Common myeloid progenitor, CD34-positive (primary cell): ENCODE measurements around the gene ZDHHC1.

Source experiments
- CTCF ChIA-PET: fragments of 350-600 bp; sonication (Branson Sonifier 250); formaldehyde crosslinking; loops from one replicate; lab custom pipeline; 2021; ENCODE audit warnings: antibody characterized with exemption; lab: Charles Lee
- POLR2A ChIA-PET: fragments of 350-600 bp; sonication (Branson Sonifier 250); formaldehyde crosslinking; loops from one replicate; lab custom pipeline; 2021; ENCODE audit warnings: antibody characterized with exemption; lab: Charles Lee
- DNase-seq, 3 donors: peaks; one replicate each; pipeline versions ENCODE4 v3.0.0 to v3.0.0-alpha.2; 2013
- H3K27ac ChIP-seq, 2 experiments: 1 replicate in 1 of 2; 2 replicates in 1 of 2; pipeline ENCODE4 v1.7.0; 2013; ENCODE audit warnings: inconsistent platforms in 2 of 2, low read length in 2 of 2, mild to moderate bottlenecking in 2 of 2, low read depth in 1 of 2, moderate library complexity in 1 of 2; ENCODE audit not compliant: severe bottlenecking in 2 of 2, insufficient read depth in 1 of 2, poor library complexity in 1 of 2
- H3K27me3 ChIP-seq, 5 experiments: replicated peaks in 2 of 5; 1 replicate in 3 of 5; 2 replicates in 2 of 5; pipeline versions ENCODE4 v1.6.1 to v1.7.0; 2013; ENCODE audit warnings: low read length in 4 of 5, mild to moderate bottlenecking in 2 of 5, moderate library complexity in 2 of 5, inconsistent platforms in 1 of 5; ENCODE audit not compliant: insufficient read depth in 5 of 5, control insufficient read depth in 4 of 5
- H3K36me3 ChIP-seq, 4 experiments: 1 replicate in 2 of 4; 2 replicates in 2 of 4; pipeline versions ENCODE4 v1.6.1 to v1.7.0; 2013; ENCODE audit warnings: low read length in 3 of 4, control low read depth in 1 of 4, mild to moderate bottlenecking in 1 of 4; ENCODE audit not compliant: control insufficient read depth in 4 of 4, insufficient read depth in 4 of 4
- H3K4me1 ChIP-seq, 4 experiments: 1 replicate in 3 of 4; 2 replicates in 1 of 4; pipeline versions ENCODE4 v1.6.1 to v1.7.1; 2013; ENCODE audit warnings: low read length in 3 of 4, mild to moderate bottlenecking in 3 of 4, control low read depth in 1 of 4, inconsistent platforms in 1 of 4, moderate library complexity in 1 of 4; ENCODE audit not compliant: control insufficient read depth in 4 of 4, insufficient read depth in 4 of 4; ENCODE audit errors: control extremely low read depth in 1 of 4
- H3K4me3 ChIP-seq, 7 experiments: 1 replicate in 4 of 7; 2 replicates in 3 of 7; pipeline versions ENCODE4 v1.5.1 to v1.7.0; 2013; ENCODE audit warnings: mild to moderate bottlenecking in 7 of 7, low read length in 6 of 7, moderate library complexity in 6 of 7, inconsistent platforms in 2 of 7, low read depth in 2 of 7, control low read depth in 1 of 7; ENCODE audit not compliant: insufficient read depth in 4 of 7, control insufficient read depth in 1 of 7; ENCODE audit errors: extremely low read depth in 1 of 7
- H3K9me3 ChIP-seq, 5 experiments: 1 replicate in 4 of 5; 2 replicates in 1 of 5; pipeline versions ENCODE4 v1.6.1 to v1.7.1; 2013; ENCODE audit warnings: low read length in 4 of 5, mild to moderate bottlenecking in 2 of 5, inconsistent platforms in 1 of 5, low read depth in 1 of 5, moderate library complexity in 1 of 5; ENCODE audit not compliant: control insufficient read depth in 4 of 5, insufficient read depth in 2 of 5; ENCODE audit errors: control extremely low read depth in 1 of 5
- WGBS: methylation state at CpG from one replicate; pipeline ENCODE4 v1.1.5; 2013; ENCODE audit not compliant: insufficient coverage; 5-methylcytosine and 5-hydroxymethylcytosine counted together

The ZDHHC1 gene

DNA sequence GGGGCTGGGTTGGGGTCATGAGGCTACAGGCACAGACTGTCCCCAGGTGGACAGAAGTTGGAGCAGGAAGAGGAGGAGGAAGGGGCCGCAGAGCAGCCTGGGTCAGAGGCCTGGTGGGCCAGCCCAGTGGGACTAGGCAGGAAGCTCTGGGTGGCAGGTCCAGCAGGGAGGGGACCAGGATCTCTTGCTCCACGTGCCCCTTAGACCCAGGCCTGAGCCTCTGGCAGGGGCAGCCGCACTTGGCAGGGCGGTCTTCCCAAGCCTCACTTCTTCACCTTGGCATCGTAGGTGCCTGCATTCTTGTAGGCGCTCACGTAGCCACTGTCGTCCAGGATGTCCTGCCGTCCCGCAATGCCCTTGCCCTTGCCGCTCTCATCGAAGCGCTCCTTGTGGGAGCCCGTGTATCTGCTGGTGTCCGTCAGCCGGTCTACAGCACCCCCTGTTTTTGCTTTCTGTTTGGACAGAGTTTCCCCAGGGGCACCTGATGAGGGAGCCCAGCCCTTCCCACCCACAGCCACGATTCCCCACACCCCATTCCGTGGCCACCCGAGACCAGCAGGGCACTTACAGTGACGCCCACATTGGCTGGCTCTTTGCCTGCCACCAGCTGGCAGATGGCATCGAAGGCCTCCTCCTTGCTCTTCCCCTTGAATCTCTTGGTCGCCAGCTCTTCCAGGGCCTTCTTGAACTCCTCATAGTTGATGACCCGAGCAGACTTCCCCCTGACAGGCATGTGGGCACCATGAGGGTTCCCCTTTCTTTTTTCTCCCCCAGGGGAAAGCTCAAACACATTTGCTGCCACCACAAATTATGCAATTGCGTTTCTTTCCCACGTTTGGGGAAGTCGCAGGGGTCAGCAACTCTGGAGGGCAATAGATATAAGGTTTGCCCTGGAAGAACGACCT lies 26.1 kb downstream of the ZDHHC1 start:
- Histone ChIP-seq H3K36me3 (no peaks in the 10 kb centered on the region), H3K9me3 (no peaks in the 10 kb centered on the region), H3K4me3 (no peak overlapping the region), H3K4me1 (peaks cover 0 to 54% (median 42%) of the 10 kb centered on the region in 4 experiments), H3K27ac (no peak overlapping the region), H3K27me3 (peaks cover 0 to 34% (median 22%) of the 10 kb centered on the region in 5 experiments)
- peak; percentile 55 to 82 (median 81) for DNase-seq
- ChIA-PET CTCF (interaction anchor here (0.9 to 5.3 kb wide), 6 partner anchors 9 to 130 kb away, joined by 3 to 40 read pairs (median 4); no protein-coding TSS in a partner anchor), POLR2A (interaction anchor here (0.5 to 0.7 kb wide), 2 partner anchors 9 to 40 kb away, joined by 4 read pairs; no protein-coding TSS in a partner anchor)
- WGBS = 69% methylated on average over 27 of the region's 27 CpGs

DNA sequence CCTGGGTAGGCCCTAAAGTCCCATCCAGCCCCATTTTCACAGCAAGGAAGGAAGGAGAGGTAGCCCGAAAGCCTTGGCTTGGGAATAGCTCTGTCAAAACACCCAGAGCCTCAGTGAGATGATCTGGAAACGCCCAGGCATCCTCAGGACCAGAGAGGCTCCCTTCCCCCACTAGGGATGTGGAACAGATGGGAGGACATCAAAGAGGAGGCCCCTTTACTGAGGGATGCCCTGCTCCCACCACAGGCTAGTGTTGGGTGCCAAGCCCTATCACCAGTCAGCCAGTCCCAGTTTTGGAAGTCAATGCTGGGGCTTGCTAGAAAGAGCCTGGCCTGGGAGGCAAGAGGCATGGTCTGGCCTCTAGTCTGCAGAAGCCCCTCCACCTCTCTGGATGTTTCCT lies 27.7 kb downstream of the ZDHHC1 start:
- POLR2A ChIA-PET = no interaction called here
- H3K27me3 ChIP-seq = peaks cover 0 to 18% (median 12%) of the 10 kb centered on the region in 5 experiments

DNA sequence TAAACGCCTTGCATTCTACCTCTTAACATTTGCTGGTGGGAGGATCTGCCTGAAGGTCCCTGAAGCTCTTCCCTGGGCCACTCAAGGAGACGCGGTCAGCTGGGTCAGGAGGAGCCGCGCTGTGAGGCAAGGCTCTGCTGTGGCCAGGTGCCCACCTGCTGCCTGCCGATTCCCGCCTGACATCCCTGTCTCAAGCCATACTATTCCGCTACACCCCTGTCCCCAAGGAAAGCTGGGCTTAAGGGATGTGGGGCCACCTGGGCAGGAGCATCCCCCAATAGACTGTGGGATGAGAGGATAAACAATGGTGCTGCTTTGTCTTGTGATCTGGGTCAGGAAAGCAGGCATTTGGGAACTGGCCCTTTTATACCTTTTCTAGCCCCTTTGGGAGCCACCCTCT lies 28.1 kb downstream of the ZDHHC1 start:
- no peak overlapping the region for H3K4me3 ChIP-seq
- 97% methylated on average over 8 of the region's 8 CpGs for whole genome bisulfite sequencing
- ChIA-PET CTCF (interaction anchor here (0.6 to 1.7 kb wide), 3 partner anchors 11 to 82 kb away, joined by 4 to 7 read pairs (median 7); no protein-coding TSS in a partner anchor), POLR2A (no interaction called here)
- no peaks in the 10 kb centered on the region for H3K36me3 ChIP-seq
- no peak overlapping the region for H3K27ac ChIP-seq
- peaks cover 0 to 34% (median 25%) of the 10 kb centered on the region in 4 experiments for H3K4me1 ChIP-seq
- H3K9me3 ChIP-seq = no peaks in the 10 kb centered on the region
- no peak for DNase-seq
- peaks cover 0 to 14% (median 12%) of the 10 kb centered on the region in 5 experiments for H3K27me3 ChIP-seq

More for the DNA sequence above, 27.7 kb downstream of the ZDHHC1 start:
- CTCF ChIA-PET = interaction anchor here (0.6 to 1.7 kb wide), 4 partner anchors 11 to 82 kb away, joined by 3 to 7 read pairs (median 6); no protein-coding TSS in a partner anchor
- DNase-seq = no peak
- H3K27ac ChIP-seq = no peak overlapping the region
- 100% methylated on average over 1 of the region's 2 CpGs for WGBS
- H3K9me3 ChIP-seq = no peaks in the 10 kb centered on the region
- H3K4me1 ChIP-seq = peaks cover 0 to 38% (median 28%) of the 10 kb centered on the region in 4 experiments
- H3K4me3 ChIP-seq = no peak overlapping the region
- no peaks in the 10 kb centered on the region for H3K36me3 ChIP-seq

DNA sequence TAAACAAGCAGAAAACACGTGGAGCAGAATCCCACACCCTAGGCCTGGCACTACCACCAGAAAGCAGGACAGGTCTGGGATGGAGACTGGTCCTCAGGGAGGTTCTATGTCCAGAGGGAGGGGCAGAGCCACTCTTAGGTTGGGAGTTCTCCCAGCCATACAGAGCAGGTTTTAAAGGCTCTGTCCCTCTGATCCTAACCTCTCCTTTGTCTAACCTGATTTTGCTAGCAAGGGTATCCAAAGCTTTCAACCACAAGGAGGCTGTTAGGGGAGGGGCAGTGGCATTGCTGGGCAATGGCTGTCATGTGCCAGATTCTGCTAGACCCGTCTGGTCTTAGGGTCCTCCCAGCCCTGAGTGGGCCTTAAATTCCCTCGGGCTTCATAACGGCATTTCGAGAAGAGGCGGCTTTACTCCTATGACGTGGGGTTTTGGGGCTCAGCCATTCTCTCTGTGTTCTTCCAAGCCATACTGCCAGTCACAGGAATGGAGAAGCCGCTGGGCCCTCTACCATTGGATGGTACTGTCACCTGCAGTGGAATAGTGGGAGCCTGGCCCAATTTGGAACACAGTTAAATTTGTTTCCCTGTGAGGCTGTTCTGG lies 28.7 kb downstream of the ZDHHC1 start:
- ChIA-PET CTCF (interaction anchor here (1.1 to 1.7 kb wide), 3 partner anchors 12 to 38 kb away, joined by 4 to 7 read pairs (median 7); no protein-coding TSS in a partner anchor), POLR2A (no interaction called here)

DNA sequence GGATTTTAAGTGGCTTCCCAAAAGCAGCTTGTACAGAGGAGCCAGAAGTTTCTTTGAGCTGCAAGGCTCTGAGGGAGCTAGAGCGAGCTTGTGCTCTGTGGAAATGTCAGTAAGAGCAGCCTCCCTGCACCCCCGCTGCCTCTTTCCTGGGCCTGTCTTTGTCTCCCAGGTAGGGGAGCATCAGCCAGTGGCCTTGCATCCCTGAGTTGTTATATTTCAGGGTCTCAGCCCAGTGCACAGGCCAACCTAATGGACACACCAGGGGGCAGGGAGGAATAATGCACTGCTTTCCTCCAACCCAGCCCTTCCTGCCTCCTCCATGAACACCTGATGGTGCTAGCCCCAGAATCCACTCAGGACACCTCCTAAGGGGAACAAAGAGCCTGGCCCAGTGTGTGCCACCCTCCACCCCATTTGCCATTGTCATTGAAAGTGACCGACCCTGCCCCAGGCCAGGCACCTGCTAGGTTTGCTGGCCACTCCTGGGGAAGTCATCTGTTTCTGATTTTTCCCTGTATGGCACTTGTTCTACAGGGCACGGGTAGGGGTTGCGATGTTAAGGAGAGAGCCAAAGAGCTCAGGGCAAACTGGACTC lies 29.3 kb downstream of the ZDHHC1 start:
- peaks cover 0 to 24% (median 21%) of the 10 kb centered on the region in 4 experiments for H3K4me1 ChIP-seq
- H3K36me3 ChIP-seq = no peaks in the 10 kb centered on the region
- 94% methylated on average over 5 of the region's 5 CpGs for WGBS
- H3K27me3 ChIP-seq = peaks cover 0 to 5% (median 2%) of the 10 kb centered on the region in 5 experiments
- H3K27ac ChIP-seq = no peak overlapping the region
- CTCF ChIA-PET = interaction anchor here (1.3 to 3.5 kb wide), 3 partner anchors 9 to 37 kb away, joined by 3 to 16 read pairs (median 4); no protein-coding TSS in a partner anchor
- no peak for DNase-seq
- H3K4me3 ChIP-seq = no peak overlapping the region
- H3K9me3 ChIP-seq = no peaks in the 10 kb centered on the region
- POLR2A ChIA-PET = no interaction called here

More for the DNA sequence above, 28.7 kb downstream of the ZDHHC1 start:
- Histone ChIP-seq H3K27ac (no peak overlapping the region), H3K4me1 (peaks cover 0 to 28% (median 23%) of the 10 kb centered on the region in 4 experiments), H3K4me3 (no peak overlapping the region), H3K9me3 (no peaks in the 10 kb centered on the region), H3K27me3 (peaks cover 0 to 8% (median 7%) of the 10 kb centered on the region in 5 experiments), H3K36me3 (no peaks in the 10 kb centered on the region)
- no peak for DNase-seq
- WGBS = 97% methylated on average over 8 of the region's 8 CpGs

DNA sequence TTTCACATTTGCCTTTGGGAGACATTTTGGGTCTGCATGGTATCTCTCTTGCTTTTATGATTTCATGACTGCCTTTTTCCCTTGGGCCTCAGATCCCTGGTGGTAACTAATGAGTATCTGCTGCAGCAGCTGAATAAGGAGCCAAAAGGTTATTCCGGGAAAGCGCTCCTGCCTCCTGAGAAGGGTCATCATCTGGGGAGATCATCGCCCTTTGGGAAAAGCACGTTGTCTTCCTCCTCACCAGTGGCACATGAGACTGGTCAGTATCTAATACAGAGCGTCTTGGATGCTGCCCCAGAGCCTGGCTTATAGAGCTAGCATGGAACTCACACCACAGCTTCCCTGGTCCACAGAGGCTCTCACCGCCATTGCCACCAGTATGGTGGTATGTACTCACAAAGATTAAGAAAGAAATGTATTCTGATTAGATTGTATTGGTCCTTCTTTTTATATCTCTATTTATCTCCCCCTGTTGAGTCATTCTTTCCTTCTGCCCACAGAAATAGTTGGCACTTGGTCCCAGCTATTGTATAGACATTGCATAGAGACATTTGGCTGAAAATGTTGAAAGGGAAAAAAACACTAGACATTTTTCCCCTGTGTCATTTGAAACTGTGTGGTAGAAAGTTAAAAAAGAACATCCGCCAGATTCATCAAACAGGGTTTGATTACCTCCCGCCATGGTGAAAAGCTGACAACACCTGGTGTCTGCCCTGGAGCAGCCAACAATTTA lies 31.3 kb downstream of the ZDHHC1 start:
- Histone ChIP-seq H3K9me3 (no peaks in the 10 kb centered on the region), H3K4me3 (no peak overlapping the region), H3K27me3 (peaks cover 0 to 5% (median 0%) of the 10 kb centered on the region in 5 experiments), H3K27ac (no peak overlapping the region), H3K4me1 (peaks cover 0 to 5% (median 4%) of the 10 kb centered on the region in 4 experiments), H3K36me3 (no peaks in the 10 kb centered on the region)
- POLR2A ChIA-PET = no interaction called here
- no peak for DNase-seq
- CTCF ChIA-PET = interaction anchor here (1.3 to 6.8 kb wide), 5 partner anchors 8 to 34 kb away, joined by 3 to 40 read pairs (median 7); partner anchors contain the start of gene TPPP3
- 100% methylated on average over 6 of the region's 8 CpGs for WGBS
